Measurements from ENCODE around the gene SPTBN4.
"Not testable (repeated sequence)": the region's sequence is repeated elsewhere in the genome, so short reads cannot be mapped to it uniquely, and the experiment has no call there.

SPTBN4 gene

GRCh38 chr19:40533508-40533907 lies 66.7 kb downstream of the SPTBN4 start:
- ChIA-PET POLR2A (no interaction called here), CTCF (interaction anchor here (0.8 to 2.4 kb wide), 4 partner anchors 9 to 101 kb away, joined by 3 to 7 read pairs (median 4); no protein-coding TSS in a partner anchor)

GRCh38 chr19:40534148-40534547 lies 67.3 kb downstream of the SPTBN4 start:
- no peak for DNase-seq (ENCODE audit: extremely low spot score)
- CTCF ChIA-PET: interaction anchor here (0.8 to 1.2 kb wide), 3 partner anchors 13 to 64 kb away, joined by 3 to 4 read pairs (median 3); no protein-coding TSS in a partner anchor
- POLR2A ChIA-PET: no interaction called here
- no peak for TF ChIP-seq CTCF (IDR thresholded peaks at IDR 0.05; ENCODE audit: control extremely low read depth, extremely low read depth, low read depth, missing control alignments)

More at GRCh38 chr19:40533508-40533907, 66.7 kb downstream of the SPTBN4 start:
- no peak for DNase-seq (ENCODE audit: extremely low spot score)
- TF ChIP-seq CTCF (IDR thresholded peaks at IDR 0.05; ENCODE audit: control extremely low read depth, extremely low read depth, low read depth, missing control alignments): no peak

GRCh38 chr19:40539070-40539469 lies 72.3 kb downstream of the SPTBN4 start:
- POLR2A ChIA-PET: no interaction called here
- CTCF ChIA-PET: interaction anchor here (0.9 to 3.1 kb wide), 2 partner anchors 61 to 96 kb away, joined by 3 to 9 read pairs; no protein-coding TSS in a partner anchor

GRCh38 chr19:40542202-40542859 lies 75.5 kb downstream of the SPTBN4 start:
- TF ChIP-seq CTCF (IDR thresholded peaks at IDR 0.05; ENCODE audit: control extremely low read depth, extremely low read depth, low read depth, missing control alignments): no peak
- DNase-seq (ENCODE audit: extremely low spot score): no peak
- CTCF ChIA-PET: interaction anchor here (1.5 to 3.3 kb wide), 3 partner anchors 40 to 92 kb away, joined by 3 to 18 read pairs (median 5); no protein-coding TSS in a partner anchor
- POLR2A ChIA-PET: no interaction called here

More at GRCh38 chr19:40539070-40539469, 72.3 kb downstream of the SPTBN4 start:
- no peak for TF ChIP-seq CTCF (IDR thresholded peaks at IDR 0.05; ENCODE audit: control extremely low read depth, extremely low read depth, low read depth, missing control alignments)
- DNase-seq (ENCODE audit: extremely low spot score): no peak

- no peak for TF ChIP-seq CTCF (IDR thresholded peaks at IDR 0.05; ENCODE audit: control extremely low read depth, extremely low read depth, low read depth, missing control alignments)
- ChIA-PET POLR2A (no interaction called here), CTCF (interaction anchor here (3.3 kb wide), 1 partner anchor 91 kb away, joined by 18 read pairs; no protein-coding TSS in a partner anchor)
Observed at GRCh38 chr19:40543029-40543597, 76.3 kb downstream of the SPTBN4 start.

GRCh38 chr19:40546153-40546841 lies 79.5 kb downstream of the SPTBN4 start:
- CTCF ChIA-PET: interaction anchor here (1.1 kb wide), 1 partner anchor 14 kb away, joined by 3 read pairs; no protein-coding TSS in a partner anchor
- POLR2A ChIA-PET; DNase-seq (ENCODE audit: extremely low spot score): not testable (repeated sequence)

More at GRCh38 chr19:40543029-40543597, 76.3 kb downstream of the SPTBN4 start:
- DNase-seq (ENCODE audit: extremely low spot score): no peak

GRCh38 chr19:40547190-40547589 lies 80.4 kb downstream of the SPTBN4 start:
- CTCF ChIA-PET: interaction anchor here (1.9 kb wide), 1 partner anchor 17 kb away, joined by 4 read pairs; no protein-coding TSS in a partner anchor
- DNase-seq (ENCODE audit: extremely low spot score); POLR2A ChIA-PET: not testable (repeated sequence)
